ENCODE results near the gene MATN4.

The MATN4 gene

DNA sequence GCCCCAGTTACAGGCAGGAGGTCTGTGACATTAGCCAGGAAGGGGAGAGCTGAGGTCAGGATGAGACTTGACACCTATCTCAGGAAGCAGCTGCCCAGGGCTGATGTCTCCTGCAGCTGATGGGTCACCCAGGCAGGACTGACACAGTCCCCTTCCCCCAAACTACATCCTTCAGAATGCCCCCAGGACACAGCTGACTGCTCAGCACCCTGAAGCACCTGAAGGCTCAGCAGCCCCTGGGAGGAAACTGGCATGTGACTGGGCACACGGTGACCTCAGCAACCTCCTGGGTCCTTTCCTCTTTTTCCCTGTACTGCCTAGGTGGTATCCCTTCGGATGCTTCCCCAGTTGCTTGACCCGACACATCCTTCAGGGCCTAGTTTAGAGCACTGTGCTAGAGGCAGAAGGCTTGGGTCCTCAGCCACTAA is 38.2 kb upstream of the MATN4 start:
- H3K36me3 ChIP-seq (ENCODE audit: control insufficient read depth, insufficient read depth, low read length): no peaks in the 10 kb centered on the region
- no peak overlapping the region for H3K9ac ChIP-seq (ENCODE audit: low read depth, low read length)
- peak overlapping the region; percentile 88 for H3K4me3 ChIP-seq (ENCODE audit: low read depth, low read length)
- no peaks in the 10 kb centered on the region for H3K27me3 ChIP-seq (ENCODE audit: control insufficient read depth, insufficient read depth, low read length)
- no peak overlapping the region for H3K27ac ChIP-seq (ENCODE audit: low read depth, low read length)
- peaks cover 65% of the 10 kb centered on the region for H3K4me1 ChIP-seq (ENCODE audit: control insufficient read depth, insufficient read depth, low read length)
- H3K9me3 ChIP-seq (ENCODE audit: control insufficient read depth, insufficient read depth, low read length): no peaks in the 10 kb centered on the region

DNA sequence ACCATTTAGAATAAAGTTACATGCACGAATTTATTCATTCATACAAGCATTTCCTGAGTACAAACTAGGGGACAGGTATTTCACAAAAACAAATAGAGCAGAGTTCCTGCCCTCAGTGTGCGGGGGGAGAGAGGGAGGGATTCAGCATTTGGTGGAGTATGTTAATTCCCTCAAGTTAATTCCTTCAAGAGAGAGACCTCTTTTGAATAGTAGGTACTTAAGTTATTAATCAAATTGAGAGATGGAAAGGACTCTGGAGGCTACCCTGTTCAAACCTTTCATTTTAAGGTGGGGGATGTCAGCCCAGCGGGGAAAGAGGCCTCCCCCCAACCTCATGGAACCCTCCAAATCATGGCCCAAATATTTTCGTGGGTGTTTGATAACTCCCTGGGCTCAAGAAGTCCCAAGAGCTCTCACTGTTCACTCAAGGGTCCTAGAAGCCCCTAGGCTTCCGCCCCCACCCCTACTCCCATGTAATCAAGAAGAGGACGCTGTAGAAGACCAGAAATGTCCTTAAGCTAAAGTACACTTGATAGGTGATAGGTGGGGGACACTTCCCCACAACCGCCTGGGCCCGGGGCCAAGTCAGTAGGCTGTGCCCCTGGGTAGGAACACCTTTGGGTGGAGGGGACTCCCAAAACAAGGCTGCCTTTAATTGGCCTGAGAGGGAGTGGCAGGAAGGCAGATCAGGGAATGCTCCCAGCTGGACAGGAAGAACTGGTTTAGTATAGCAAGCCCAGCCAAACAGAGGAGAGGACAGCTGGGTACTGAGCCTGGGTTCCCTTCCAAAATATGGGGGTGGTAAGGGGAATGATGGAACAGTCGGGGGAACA is 37.2 kb upstream of the MATN4 start:
- Histone ChIP-seq H3K27me3 (ENCODE audit: control insufficient read depth, insufficient read depth, low read length) (no peaks in the 10 kb centered on the region), H3K4me3 (ENCODE audit: low read depth, low read length) (0 out of 2 replicates have a peak overlapping the region, but pooled peaks have one; percentile 19), H3K36me3 (ENCODE audit: control insufficient read depth, insufficient read depth, low read length) (no peaks in the 10 kb centered on the region), H3K4me1 (ENCODE audit: control insufficient read depth, insufficient read depth, low read length) (peaks cover 75% of the 10 kb centered on the region), H3K27ac (ENCODE audit: low read depth, low read length) (peak overlapping the region; percentile 55), H3K9ac (ENCODE audit: low read depth, low read length) (no peak overlapping the region), H3K9me3 (ENCODE audit: control insufficient read depth, insufficient read depth, low read length) (no peaks in the 10 kb centered on the region)

DNA sequence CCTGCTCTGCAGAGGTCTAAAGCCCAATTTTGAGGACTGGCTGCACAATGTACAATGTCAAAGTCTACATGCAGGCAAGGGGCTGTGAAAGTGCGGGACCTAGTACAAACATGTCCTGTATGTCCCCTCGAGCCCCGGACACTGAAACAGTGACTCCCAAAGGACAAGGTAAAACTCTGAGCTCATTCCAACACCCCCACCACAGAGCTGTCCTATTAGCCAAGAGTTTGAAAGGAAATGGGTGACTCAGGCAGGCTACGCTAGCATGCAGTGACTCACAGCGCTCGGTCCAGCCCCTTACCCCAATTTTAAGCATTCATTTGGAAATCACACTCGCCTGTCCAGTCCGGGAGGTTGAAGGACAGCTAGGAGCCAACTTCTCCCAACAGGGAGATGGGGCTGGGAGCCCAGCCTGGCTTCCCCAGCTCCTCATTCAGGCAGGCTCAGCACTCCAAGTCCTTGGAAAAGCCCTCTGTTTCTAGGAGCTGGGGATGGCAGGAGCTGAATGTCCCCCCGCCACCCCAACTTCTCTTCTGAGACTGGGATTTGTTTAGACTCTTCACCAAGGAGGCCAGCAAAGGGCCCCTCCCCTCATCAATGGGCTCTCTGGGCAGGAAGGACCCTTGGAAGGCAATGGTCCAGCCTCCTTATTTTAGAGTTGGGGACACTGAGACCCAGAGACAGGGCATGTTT is 36.2 kb upstream of the MATN4 start:
- H3K9me3 ChIP-seq (ENCODE audit: control insufficient read depth, insufficient read depth, low read length): no peaks in the 10 kb centered on the region
- H3K4me3 ChIP-seq (ENCODE audit: low read depth, low read length): no peak overlapping the region; the same call in 1 of the 2 replicates
- no peaks in the 10 kb centered on the region for H3K27me3 ChIP-seq (ENCODE audit: control insufficient read depth, insufficient read depth, low read length)
- H3K27ac ChIP-seq (ENCODE audit: low read depth, low read length): peak overlapping the region; percentile 98
- H3K4me1 ChIP-seq (ENCODE audit: control insufficient read depth, insufficient read depth, low read length): peaks cover 82% of the 10 kb centered on the region
- 0 out of 2 replicates have a peak, but pooled peaks cover 3% of the 10 kb centered on the region for H3K36me3 ChIP-seq (ENCODE audit: control insufficient read depth, insufficient read depth, low read length)
- H3K9ac ChIP-seq (ENCODE audit: low read depth, low read length): no peak overlapping the region

DNA sequence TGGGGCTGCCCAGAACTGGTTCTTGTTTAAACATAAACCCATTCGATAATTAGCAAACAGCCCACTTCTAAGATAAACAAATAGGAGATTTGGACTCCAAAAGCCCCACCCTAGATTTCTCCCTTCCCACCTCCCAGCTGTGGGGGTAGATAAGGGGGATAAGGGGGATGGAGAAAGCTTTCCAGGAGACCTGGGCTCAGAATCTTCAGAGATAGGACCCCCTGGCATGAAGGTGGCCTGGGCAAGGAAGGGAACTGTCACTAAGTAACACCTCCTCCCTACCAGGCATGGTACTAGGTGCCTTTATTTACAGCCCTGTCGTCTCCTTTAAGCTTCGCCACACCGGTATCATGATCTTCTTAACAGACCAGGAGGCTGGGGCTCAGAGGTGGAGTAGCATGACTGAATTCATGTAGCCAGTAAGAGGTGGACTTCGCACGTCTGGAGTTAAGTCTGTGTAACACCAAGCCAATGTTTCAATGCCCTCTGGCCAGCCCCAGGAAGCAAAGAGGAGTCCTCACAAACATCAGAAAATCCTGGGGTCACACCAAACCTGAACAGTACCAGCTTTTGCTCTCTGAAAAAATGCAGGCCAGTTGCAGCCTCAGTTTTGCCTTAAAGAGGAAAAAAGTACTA is 35.6 kb upstream of the MATN4 start:
- Histone ChIP-seq H3K27ac (ENCODE audit: low read depth, low read length) (peak overlapping the region; percentile 98), H3K4me3 (ENCODE audit: low read depth, low read length) (0 out of 2 replicates have a peak overlapping the region, but pooled peaks have one; percentile 42), H3K4me1 (ENCODE audit: control insufficient read depth, insufficient read depth, low read length) (peaks cover 86% of the 10 kb centered on the region), H3K36me3 (ENCODE audit: control insufficient read depth, insufficient read depth, low read length) (0 out of 2 replicates have a peak, but pooled peaks cover 3% of the 10 kb centered on the region), H3K9me3 (ENCODE audit: control insufficient read depth, insufficient read depth, low read length) (no peaks in the 10 kb centered on the region), H3K27me3 (ENCODE audit: control insufficient read depth, insufficient read depth, low read length) (no peaks in the 10 kb centered on the region), H3K9ac (ENCODE audit: low read depth, low read length) (no peak overlapping the region)

DNA sequence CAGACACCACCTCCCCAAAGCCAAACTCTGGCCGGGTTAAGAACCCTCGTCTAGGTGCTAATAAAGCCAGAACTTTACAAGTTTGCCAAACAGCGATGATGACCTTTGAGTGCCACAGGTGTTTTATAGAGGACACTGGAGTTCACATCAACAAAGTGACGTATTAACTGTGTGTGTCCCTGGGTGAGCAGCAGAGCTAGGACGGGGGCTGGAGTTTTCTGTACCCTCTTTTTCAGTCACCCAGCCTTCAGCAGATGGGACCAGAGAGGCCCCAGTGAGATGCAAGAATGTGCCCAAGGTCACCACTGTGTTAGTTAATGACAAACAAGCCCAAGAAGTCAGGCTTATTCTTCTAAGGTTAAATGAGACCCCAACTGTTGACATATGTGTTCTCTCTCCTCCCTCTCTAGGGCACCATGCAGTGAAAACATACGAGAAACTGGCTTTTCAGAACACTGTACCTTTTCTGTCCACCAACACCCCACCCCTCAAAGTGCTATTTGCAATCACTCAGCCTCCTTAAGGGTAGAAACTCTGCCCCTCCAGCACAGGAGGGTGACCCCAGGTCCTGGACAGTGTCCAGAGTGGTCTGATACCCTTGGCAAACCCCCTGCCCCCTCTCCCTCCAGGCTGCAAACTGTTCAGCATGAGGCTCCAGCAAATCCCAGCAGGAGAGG is 34.9 kb upstream of the MATN4 start:
- Histone ChIP-seq H3K4me3 (ENCODE audit: low read depth, low read length) (peak overlapping the region; percentile 42), H3K36me3 (ENCODE audit: control insufficient read depth, insufficient read depth, low read length) (0 out of 2 replicates have a peak, but pooled peaks cover 3% of the 10 kb centered on the region), H3K9ac (ENCODE audit: low read depth, low read length) (no peak overlapping the region; the same call in 1 of the 2 replicates), H3K27ac (ENCODE audit: low read depth, low read length) (peak overlapping the region; percentile 98), H3K9me3 (ENCODE audit: control insufficient read depth, insufficient read depth, low read length) (no peaks in the 10 kb centered on the region), H3K4me1 (ENCODE audit: control insufficient read depth, insufficient read depth, low read length) (peaks cover 91% of the 10 kb centered on the region), H3K27me3 (ENCODE audit: control insufficient read depth, insufficient read depth, low read length) (no peaks in the 10 kb centered on the region)

DNA sequence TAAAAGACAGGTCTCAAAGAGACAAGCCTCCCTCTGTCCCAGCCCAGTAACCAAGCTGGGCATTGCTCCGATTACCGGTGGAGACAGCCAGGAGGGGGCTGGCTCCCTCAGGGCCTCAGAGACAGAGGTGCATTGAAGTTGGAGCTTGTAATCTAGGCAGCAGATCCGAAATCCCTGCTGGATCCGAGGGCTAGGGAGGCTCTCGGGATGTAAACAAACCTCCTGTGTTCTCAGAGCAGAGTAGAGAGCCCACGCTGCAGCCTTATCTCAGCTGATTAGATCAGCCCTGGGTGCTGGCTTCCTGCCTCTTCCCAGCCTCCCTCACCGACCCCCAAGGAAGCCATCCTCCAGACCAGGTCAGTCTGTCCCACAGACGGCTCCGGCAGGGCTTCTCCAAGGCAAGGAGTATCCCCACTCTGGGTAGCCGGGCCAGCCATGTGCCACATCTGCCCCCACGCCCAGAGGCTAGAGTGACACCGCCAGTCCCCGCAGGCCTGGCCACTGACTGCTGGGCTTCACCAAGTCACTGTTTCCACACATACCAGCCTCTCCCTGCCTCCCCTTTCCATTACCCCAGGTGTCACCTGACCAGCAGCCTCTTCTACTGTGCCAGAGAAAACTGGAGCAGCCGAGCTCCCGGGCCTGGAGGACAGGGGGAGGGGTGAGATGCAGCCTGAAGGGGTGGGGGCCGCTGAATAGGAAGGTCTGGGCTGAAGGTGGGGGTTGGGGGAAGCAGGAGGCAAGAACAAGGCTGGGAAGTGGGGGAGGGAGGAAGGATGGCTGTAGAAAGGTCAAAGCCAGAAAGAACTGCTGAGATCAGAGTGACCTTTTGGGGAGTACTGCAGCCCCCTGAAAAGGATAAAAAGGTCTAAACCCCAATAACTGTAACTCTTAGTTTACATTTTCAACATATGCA is 34.1 kb upstream of the MATN4 start:
- H3K36me3 ChIP-seq (ENCODE audit: control insufficient read depth, insufficient read depth, low read length): 0 out of 2 replicates have a peak, but pooled peaks cover 3% of the 10 kb centered on the region
- H3K27ac ChIP-seq (ENCODE audit: low read depth, low read length): peak overlapping the region; percentile 98
- no peaks in the 10 kb centered on the region for H3K27me3 ChIP-seq (ENCODE audit: control insufficient read depth, insufficient read depth, low read length)
- H3K9me3 ChIP-seq (ENCODE audit: control insufficient read depth, insufficient read depth, low read length): no peaks in the 10 kb centered on the region
- peaks cover 94% of the 10 kb centered on the region for H3K4me1 ChIP-seq (ENCODE audit: control insufficient read depth, insufficient read depth, low read length)
- peak overlapping the region; percentile 42 for H3K4me3 ChIP-seq (ENCODE audit: low read depth, low read length)
- H3K9ac ChIP-seq (ENCODE audit: low read depth, low read length): peak overlapping the region; percentile 63

DNA sequence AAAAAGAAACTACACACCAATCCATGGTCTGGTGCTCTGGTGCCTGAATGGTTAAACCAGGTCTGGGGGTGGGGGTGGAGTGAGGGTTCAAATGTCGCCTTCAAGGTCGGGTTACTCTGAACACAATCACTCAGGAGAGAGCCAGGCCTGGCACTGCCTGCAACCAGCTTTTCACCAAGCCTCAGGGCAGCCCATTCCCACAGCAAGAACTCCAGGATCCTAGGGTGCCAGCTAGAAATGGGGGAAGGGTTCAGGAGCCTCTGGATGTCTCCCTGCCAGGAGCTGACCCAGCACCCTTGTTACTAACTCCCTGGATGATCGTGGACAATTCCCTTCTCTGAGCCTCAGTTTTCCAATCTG is 33.5 kb upstream of the MATN4 start:
- no peaks in the 10 kb centered on the region for H3K9me3 ChIP-seq (ENCODE audit: control insufficient read depth, insufficient read depth, low read length)
- peak overlapping the region; percentile 63 for H3K9ac ChIP-seq (ENCODE audit: low read depth, low read length)
- H3K27ac ChIP-seq (ENCODE audit: low read depth, low read length): peak overlapping the region; percentile 98
- H3K36me3 ChIP-seq (ENCODE audit: control insufficient read depth, insufficient read depth, low read length): 0 out of 2 replicates have a peak, but pooled peaks cover 3% of the 10 kb centered on the region
- H3K4me1 ChIP-seq (ENCODE audit: control insufficient read depth, insufficient read depth, low read length): peaks cover 90% of the 10 kb centered on the region
- H3K4me3 ChIP-seq (ENCODE audit: low read depth, low read length): peak overlapping the region; percentile 42
- no peaks in the 10 kb centered on the region for H3K27me3 ChIP-seq (ENCODE audit: control insufficient read depth, insufficient read depth, low read length)

DNA sequence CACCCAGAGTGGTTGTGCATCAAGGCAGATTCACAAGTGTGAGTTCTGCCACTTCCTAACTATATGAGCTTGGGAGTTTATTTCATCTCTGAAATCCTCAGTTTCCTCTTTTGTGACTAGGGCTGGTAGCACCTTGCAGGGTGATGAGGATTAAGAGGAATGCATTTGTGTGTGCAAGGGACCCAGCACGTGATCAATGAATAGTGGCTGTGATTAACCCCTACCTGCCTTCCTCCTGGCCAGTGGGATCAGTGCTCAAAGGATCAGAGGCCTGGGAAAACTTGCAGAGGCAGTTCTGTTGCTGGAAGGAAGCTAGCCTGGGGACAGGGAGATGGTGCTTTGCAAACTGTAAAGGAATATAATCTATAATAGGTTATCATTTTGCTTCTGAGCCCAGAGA is 32.9 kb upstream of the MATN4 start:
- peak overlapping the region; percentile 98 for H3K27ac ChIP-seq (ENCODE audit: low read depth, low read length)
- H3K9me3 ChIP-seq (ENCODE audit: control insufficient read depth, insufficient read depth, low read length): no peaks in the 10 kb centered on the region
- peak overlapping the region; percentile 32 for H3K4me3 ChIP-seq (ENCODE audit: low read depth, low read length)
- H3K27me3 ChIP-seq (ENCODE audit: control insufficient read depth, insufficient read depth, low read length): no peaks in the 10 kb centered on the region
- peaks cover 84% of the 10 kb centered on the region for H3K4me1 ChIP-seq (ENCODE audit: control insufficient read depth, insufficient read depth, low read length)
- H3K36me3 ChIP-seq (ENCODE audit: control insufficient read depth, insufficient read depth, low read length): 0 out of 2 replicates have a peak, but pooled peaks cover 3% of the 10 kb centered on the region
- H3K9ac ChIP-seq (ENCODE audit: low read depth, low read length): no peak overlapping the region

DNA sequence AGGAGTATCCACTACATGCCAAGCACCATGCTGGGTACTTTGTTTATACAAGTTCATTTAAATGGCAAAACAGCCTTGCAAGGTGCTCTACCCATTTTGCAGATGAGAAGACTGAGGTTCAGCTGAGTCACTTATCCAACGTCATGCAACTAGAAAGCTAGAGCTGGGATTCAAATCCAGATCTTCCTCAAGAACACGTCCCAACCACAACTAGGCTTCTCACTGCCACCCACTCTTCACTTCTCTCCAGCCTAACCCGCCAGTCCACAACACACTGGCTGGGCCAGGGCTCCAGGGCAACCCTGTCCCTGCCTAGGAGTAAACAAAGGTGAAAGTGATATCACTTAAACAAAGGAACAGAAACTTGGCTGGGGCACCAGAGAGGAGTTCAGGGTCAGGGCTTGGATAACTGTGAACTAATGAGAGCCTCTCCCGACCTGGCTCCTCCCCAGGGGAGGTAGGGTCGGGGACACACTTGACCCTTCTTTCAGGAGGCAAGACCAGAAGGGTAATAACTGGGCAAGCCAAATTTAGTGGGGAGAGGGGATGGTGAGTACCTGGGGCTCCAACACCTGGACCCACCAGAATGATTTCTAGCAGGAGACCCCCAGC is 32.2 kb upstream of the MATN4 start:
- H3K36me3 ChIP-seq (ENCODE audit: control insufficient read depth, insufficient read depth, low read length): 0 out of 2 replicates have a peak, but pooled peaks cover 3% of the 10 kb centered on the region
- H3K27me3 ChIP-seq (ENCODE audit: control insufficient read depth, insufficient read depth, low read length): no peaks in the 10 kb centered on the region
- peak overlapping the region; percentile 32; the same call in 1 of the 2 replicates for H3K4me3 ChIP-seq (ENCODE audit: low read depth, low read length)
- H3K9me3 ChIP-seq (ENCODE audit: control insufficient read depth, insufficient read depth, low read length): no peaks in the 10 kb centered on the region
- H3K27ac ChIP-seq (ENCODE audit: low read depth, low read length): peak overlapping the region; percentile 98
- H3K9ac ChIP-seq (ENCODE audit: low read depth, low read length): no peak overlapping the region
- H3K4me1 ChIP-seq (ENCODE audit: control insufficient read depth, insufficient read depth, low read length): peaks cover 78% of the 10 kb centered on the region

Data from HUES48 (cell line).